ENCODE results near the gene EPX.

EPX gene

GRCh38 chr17:58184308-58184985 lies 8.1 kb upstream of the EPX start:
- Histone ChIP-seq H3K27me3 (ENCODE audit: control insufficient read depth in 1 of 2, insufficient read depth in 2 of 2, low read length in 2 of 2) (peaks cover 0 to 4% of the 10 kb centered on the region in 2 donors), H3K36me3 (ENCODE audit: control insufficient read depth in 1 of 2, insufficient read depth in 2 of 2, low read length in 2 of 2) (no peaks in the 10 kb centered on the region), H3K9ac (ENCODE audit: low read depth in 1 of 2, low read length in 2 of 2) (no peak overlapping the region), H3K9me3 (ENCODE audit: control insufficient read depth in 1 of 2, low read length in 2 of 2) (no peaks in the 10 kb centered on the region), H3K4me1 (ENCODE audit: control insufficient read depth in 1 of 2, insufficient read depth in 2 of 2, low read length in 2 of 2) (peaks cover 0 to under 1% of the 10 kb centered on the region in 2 donors), H3K27ac (ENCODE audit: low read depth, low read length) (no peak overlapping the region), H3K4me3 (ENCODE audit: low read depth in 1 of 2, low read length in 2 of 2) (no peak overlapping the region)

DNA sequence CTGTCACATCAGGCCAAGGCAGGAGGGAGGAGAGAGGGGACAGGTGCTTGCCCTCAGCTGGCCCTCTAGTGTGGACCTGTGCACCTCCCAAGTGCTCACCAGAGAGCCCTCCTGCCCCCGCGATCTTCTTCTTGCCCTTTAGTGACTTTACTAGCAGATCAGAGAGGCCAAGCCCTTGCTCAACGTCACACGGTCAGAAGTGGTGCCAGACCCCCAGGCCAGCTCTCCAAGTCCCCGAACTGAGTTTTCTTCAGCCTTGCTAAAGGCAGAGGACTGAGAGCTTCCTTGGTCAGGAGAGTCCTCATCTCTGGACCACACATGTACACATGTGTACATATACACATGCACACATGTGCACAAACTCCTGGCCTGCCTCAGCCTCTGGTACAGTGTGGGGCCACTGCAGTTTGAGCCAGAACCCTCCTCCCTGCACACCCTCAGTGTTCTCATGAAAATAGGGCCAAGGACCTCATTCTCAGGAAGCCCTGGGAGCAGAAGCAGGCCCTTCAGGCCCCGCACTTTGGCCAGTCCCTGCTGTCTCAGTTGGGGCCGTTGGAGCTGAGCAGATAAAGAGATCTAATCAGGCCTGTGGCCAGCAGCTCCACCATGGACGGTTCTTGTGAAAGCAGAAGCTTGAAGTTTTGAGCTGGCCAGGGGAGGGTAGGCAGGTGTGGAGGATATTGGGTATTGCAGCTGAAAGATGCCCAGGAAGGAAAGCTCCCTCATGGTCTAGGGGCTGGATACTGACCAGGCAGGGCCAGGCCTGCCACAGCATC lies 7.4 kb upstream of the EPX start:
- H3K9ac ChIP-seq (ENCODE audit: low read depth in 1 of 2, low read length in 2 of 2) = no peak overlapping the region
- no peaks in the 10 kb centered on the region for H3K36me3 ChIP-seq (ENCODE audit: control insufficient read depth in 1 of 2, insufficient read depth in 2 of 2, low read length in 2 of 2)
- no peak overlapping the region for H3K4me3 ChIP-seq (ENCODE audit: low read depth in 1 of 2, low read length in 2 of 2)
- peaks cover 0 to 8% of the 10 kb centered on the region in 2 donors for H3K4me1 ChIP-seq (ENCODE audit: control insufficient read depth in 1 of 2, insufficient read depth in 2 of 2, low read length in 2 of 2)
- H3K27me3 ChIP-seq (ENCODE audit: control insufficient read depth in 1 of 2, insufficient read depth in 2 of 2, low read length in 2 of 2) = peaks cover 0 to 8% of the 10 kb centered on the region in 2 donors
- H3K9me3 ChIP-seq (ENCODE audit: control insufficient read depth in 1 of 2, low read length in 2 of 2) = no peaks in the 10 kb centered on the region
- no peak overlapping the region for H3K27ac ChIP-seq (ENCODE audit: low read depth, low read length)

GRCh38 chr17:58186591-58186990 lies 5.9 kb upstream of the EPX start:
- Histone ChIP-seq H3K9me3 (ENCODE audit: control insufficient read depth in 1 of 2, low read length in 2 of 2) (no peaks in the 10 kb centered on the region), H3K27ac (ENCODE audit: low read depth, low read length) (no peak overlapping the region), H3K4me3 (ENCODE audit: low read depth in 1 of 2, low read length in 2 of 2) (no peak overlapping the region), H3K4me1 (ENCODE audit: control insufficient read depth in 1 of 2, insufficient read depth in 2 of 2, low read length in 2 of 2) (peaks cover 0 to 8% of the 10 kb centered on the region in 2 donors), H3K27me3 (ENCODE audit: control insufficient read depth in 1 of 2, insufficient read depth in 2 of 2, low read length in 2 of 2) (peaks cover 0 to 10% of the 10 kb centered on the region in 2 donors), H3K36me3 (ENCODE audit: control insufficient read depth in 1 of 2, insufficient read depth in 2 of 2, low read length in 2 of 2) (no peaks in the 10 kb centered on the region), H3K9ac (ENCODE audit: low read depth in 1 of 2, low read length in 2 of 2) (no peak overlapping the region)

DNA sequence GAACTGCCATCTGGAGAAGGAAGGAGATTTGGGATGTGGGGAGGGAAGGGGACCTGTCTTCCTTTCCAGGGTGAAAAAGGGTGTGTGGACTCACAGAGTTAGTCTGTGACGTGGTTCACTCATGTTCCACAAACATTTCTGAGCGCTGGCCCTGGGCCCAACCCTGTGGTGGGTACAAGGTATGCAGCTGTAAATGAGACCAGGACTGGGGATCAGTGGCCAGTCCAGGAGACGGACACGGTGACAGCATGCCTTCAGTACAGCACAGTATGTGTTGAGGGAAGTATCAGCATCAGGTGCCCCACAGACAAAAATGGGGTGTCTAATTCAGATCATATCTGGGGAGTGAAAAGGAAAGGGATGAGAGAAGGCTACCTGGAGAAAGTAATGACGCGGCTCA lies 5.5 kb upstream of the EPX start:
- no peak overlapping the region for H3K9ac ChIP-seq (ENCODE audit: low read depth in 1 of 2, low read length in 2 of 2)
- H3K4me1 ChIP-seq (ENCODE audit: control insufficient read depth in 1 of 2, insufficient read depth in 2 of 2, low read length in 2 of 2) = peaks cover 0 to 8% of the 10 kb centered on the region in 2 donors
- peaks cover 0 to 10% of the 10 kb centered on the region in 2 donors for H3K27me3 ChIP-seq (ENCODE audit: control insufficient read depth in 1 of 2, insufficient read depth in 2 of 2, low read length in 2 of 2)
- H3K36me3 ChIP-seq (ENCODE audit: control insufficient read depth in 1 of 2, insufficient read depth in 2 of 2, low read length in 2 of 2) = no peaks in the 10 kb centered on the region
- no peak overlapping the region for H3K27ac ChIP-seq (ENCODE audit: low read depth, low read length)
- H3K4me3 ChIP-seq (ENCODE audit: low read depth in 1 of 2, low read length in 2 of 2) = no peak overlapping the region
- H3K9me3 ChIP-seq (ENCODE audit: control insufficient read depth in 1 of 2, low read length in 2 of 2) = no peaks in the 10 kb centered on the region

- H3K9me3 ChIP-seq (ENCODE audit: control insufficient read depth in 1 of 2, low read length in 2 of 2) = no peaks in the 10 kb centered on the region
- no peaks in the 10 kb centered on the region for H3K36me3 ChIP-seq (ENCODE audit: control insufficient read depth in 1 of 2, insufficient read depth in 2 of 2, low read length in 2 of 2)
- H3K4me3 ChIP-seq (ENCODE audit: low read depth in 1 of 2, low read length in 2 of 2) = no peak overlapping the region
- peaks cover 0 to 10% of the 10 kb centered on the region in 2 donors for H3K27me3 ChIP-seq (ENCODE audit: control insufficient read depth in 1 of 2, insufficient read depth in 2 of 2, low read length in 2 of 2)
- H3K27ac ChIP-seq (ENCODE audit: low read depth, low read length) = no peak overlapping the region
- peaks cover 0 to 8% of the 10 kb centered on the region in 2 donors for H3K4me1 ChIP-seq (ENCODE audit: control insufficient read depth in 1 of 2, insufficient read depth in 2 of 2, low read length in 2 of 2)
- no peak overlapping the region for H3K9ac ChIP-seq (ENCODE audit: low read depth in 1 of 2, low read length in 2 of 2)
Observed at GRCh38 chr17:58187675-58188074, 4.9 kb upstream of the EPX start.

GRCh38 chr17:58189436-58190146 lies 2.9 kb upstream of the EPX start:
- Histone ChIP-seq H3K4me1 (ENCODE audit: control insufficient read depth in 1 of 2, insufficient read depth in 2 of 2, low read length in 2 of 2) (peaks cover 0 to 8% of the 10 kb centered on the region in 2 donors), H3K4me3 (ENCODE audit: low read depth in 1 of 2, low read length in 2 of 2) (no peak overlapping the region), H3K27me3 (ENCODE audit: control insufficient read depth in 1 of 2, insufficient read depth in 2 of 2, low read length in 2 of 2) (peaks cover 0 to 10% of the 10 kb centered on the region in 2 donors), H3K27ac (ENCODE audit: low read depth, low read length) (no peak overlapping the region), H3K9ac (ENCODE audit: low read depth in 1 of 2, low read length in 2 of 2) (no peak overlapping the region), H3K9me3 (ENCODE audit: control insufficient read depth in 1 of 2, low read length in 2 of 2) (no peaks in the 10 kb centered on the region), H3K36me3 (ENCODE audit: control insufficient read depth in 1 of 2, insufficient read depth in 2 of 2, low read length in 2 of 2) (no peaks in the 10 kb centered on the region)

DNA sequence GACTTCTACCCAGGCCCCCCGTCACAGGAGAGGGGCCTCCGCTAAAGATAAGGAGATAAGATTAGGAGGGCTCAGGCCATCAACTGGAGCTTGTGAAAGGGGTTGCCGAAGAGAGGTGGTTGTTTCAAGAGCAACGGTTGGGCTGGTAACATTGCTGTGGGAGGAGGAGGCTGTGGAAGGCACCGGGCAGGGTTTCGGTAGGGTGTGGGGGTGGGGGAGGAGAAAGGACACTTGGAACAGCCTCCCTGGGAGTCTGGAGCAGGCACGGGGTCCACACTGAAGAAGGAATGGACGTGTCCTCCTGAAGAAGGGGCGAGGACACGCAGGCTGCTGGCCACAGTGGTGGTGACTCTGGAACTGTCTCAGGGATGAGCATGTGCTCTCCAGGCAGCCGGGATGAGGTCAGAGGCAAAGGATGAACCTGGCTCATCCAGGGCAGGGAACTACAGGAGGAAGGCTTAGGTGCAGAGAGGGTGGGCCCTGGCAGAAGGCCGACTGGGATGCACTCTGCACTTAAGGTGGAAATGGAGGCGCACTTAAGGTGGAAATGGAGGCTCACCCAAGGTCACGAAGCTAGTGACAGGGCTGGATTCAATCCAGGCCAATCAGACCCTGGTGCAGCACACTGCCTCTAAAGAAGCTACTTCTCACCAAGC lies 1.2 kb upstream of the EPX start:
- Histone ChIP-seq H3K9ac (ENCODE audit: low read depth in 1 of 2, low read length in 2 of 2) (no peak overlapping the region), H3K9me3 (ENCODE audit: control insufficient read depth in 1 of 2, low read length in 2 of 2) (no peaks in the 10 kb centered on the region), H3K4me3 (ENCODE audit: low read depth in 1 of 2, low read length in 2 of 2) (no peak overlapping the region), H3K36me3 (ENCODE audit: control insufficient read depth in 1 of 2, insufficient read depth in 2 of 2, low read length in 2 of 2) (no peaks in the 10 kb centered on the region), H3K27ac (ENCODE audit: low read depth, low read length) (no peak overlapping the region), H3K27me3 (ENCODE audit: control insufficient read depth in 1 of 2, insufficient read depth in 2 of 2, low read length in 2 of 2) (peaks cover 0 to 10% of the 10 kb centered on the region in 2 donors), H3K4me1 (ENCODE audit: control insufficient read depth in 1 of 2, insufficient read depth in 2 of 2, low read length in 2 of 2) (peaks cover 0 to 8% of the 10 kb centered on the region in 2 donors)

- Histone ChIP-seq H3K4me1 (ENCODE audit: control insufficient read depth in 1 of 2, insufficient read depth in 2 of 2, low read length in 2 of 2) (peaks cover 0 to 8% of the 10 kb centered on the region in 2 donors), H3K4me3 (ENCODE audit: low read depth in 1 of 2, low read length in 2 of 2) (no peak overlapping the region), H3K27me3 (ENCODE audit: control insufficient read depth in 1 of 2, insufficient read depth in 2 of 2, low read length in 2 of 2) (peaks cover 0 to 20% of the 10 kb centered on the region in 2 donors), H3K27ac (ENCODE audit: low read depth, low read length) (no peak overlapping the region), H3K9me3 (ENCODE audit: control insufficient read depth in 1 of 2, low read length in 2 of 2) (no peaks in the 10 kb centered on the region), H3K36me3 (ENCODE audit: control insufficient read depth in 1 of 2, insufficient read depth in 2 of 2, low read length in 2 of 2) (no peaks in the 10 kb centered on the region), H3K9ac (ENCODE audit: low read depth in 1 of 2, low read length in 2 of 2) (no peak overlapping the region)
Observed at GRCh38 chr17:58193641-58194255, 1.2 kb downstream of the EPX start.

DNA sequence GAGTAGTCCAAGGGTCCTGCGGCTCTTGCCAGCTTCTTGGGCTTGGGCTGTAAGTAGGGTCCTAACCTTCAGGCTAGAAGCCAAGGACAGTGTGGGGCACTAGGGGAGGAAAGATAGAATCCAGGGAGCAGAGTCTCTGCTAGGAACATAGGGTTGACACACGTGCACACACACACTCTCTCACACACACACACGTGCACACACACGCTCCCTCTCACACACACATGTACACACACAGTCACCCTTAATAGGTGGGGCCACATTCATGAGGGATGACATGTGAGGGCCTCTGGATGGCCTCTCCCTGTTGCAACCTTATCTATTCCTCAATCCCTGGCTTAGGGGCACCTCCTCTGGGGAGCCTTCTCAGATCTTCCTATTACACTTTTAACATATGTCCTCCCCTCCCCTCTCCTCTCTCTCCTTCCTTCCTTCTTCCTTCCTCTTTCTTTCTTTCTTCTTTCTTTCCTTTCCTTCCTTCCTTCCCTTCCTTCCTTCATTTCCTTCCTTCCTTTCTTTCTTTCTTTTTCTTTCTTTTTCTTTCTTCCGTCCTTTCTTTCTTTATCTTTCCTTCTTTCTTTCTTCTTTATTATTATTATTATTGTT lies 3.1 kb downstream of the EPX start:
- Histone ChIP-seq H3K27ac (ENCODE audit: low read depth, low read length) (no peak overlapping the region), H3K9ac (ENCODE audit: low read depth in 1 of 2, low read length in 2 of 2) (no peak overlapping the region), H3K4me1 (ENCODE audit: control insufficient read depth in 1 of 2, insufficient read depth in 2 of 2, low read length in 2 of 2) (no peaks in the 10 kb centered on the region), H3K9me3 (ENCODE audit: control insufficient read depth in 1 of 2, low read length in 2 of 2) (no peaks in the 10 kb centered on the region), H3K36me3 (ENCODE audit: control insufficient read depth in 1 of 2, insufficient read depth in 2 of 2, low read length in 2 of 2) (no peaks in the 10 kb centered on the region), H3K4me3 (ENCODE audit: low read depth in 1 of 2, low read length in 2 of 2) (no peak overlapping the region), H3K27me3 (ENCODE audit: control insufficient read depth in 1 of 2, insufficient read depth in 2 of 2, low read length in 2 of 2) (peaks cover 0 to 16% of the 10 kb centered on the region in 2 donors)

All from duodenal mucosa (tissue), 2 donors.